Measurements from ENCODE around the gene PCDHA9.
"Not testable (repeated sequence)": the region's sequence is repeated elsewhere in the genome, so short reads cannot be mapped to it uniquely, and the experiment has no call there.

Gene PCDHA9

DNA sequence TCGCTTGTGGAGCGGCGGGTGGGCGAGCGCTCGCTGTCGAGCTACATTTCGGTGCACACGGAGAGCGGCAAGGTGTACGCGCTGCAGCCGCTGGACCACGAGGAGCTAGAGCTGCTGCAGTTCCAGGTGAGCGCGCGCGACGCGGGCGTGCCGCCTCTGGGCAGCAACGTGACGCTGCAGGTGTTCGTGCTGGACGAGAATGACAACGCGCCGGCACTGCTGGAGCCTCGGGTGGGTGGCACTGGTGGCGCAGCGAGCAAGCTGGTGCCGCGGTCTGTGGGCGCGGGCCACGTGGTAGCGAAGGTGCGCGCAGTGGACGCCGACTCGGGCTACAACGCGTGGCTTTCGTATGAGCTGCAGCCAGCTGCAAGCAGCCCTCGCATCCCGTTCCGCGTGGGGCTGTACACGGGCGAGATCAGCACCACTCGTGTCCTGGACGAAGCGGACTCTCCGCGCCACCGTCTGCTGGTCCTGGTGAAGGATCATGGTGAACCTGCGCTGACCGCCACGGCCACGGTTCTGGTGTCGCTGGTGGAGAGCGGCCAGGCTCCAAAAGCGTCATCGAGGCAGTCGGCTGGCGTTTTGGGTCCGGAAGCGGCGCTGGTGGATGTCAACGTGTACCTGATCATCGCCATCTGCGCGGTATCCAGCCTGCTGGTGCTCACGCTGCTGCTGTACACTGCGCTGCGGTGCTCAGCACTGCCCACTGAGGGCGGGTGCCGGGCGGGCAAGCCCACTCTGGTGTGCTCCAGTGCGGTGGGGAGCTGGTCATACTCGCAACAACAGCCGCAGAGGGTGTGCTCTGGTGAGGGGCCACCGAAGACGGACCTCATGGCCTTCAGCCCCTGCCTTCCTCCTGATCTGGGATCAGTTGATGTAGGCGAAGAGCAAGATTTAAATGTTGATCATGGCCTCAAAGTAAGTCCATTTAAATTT lies 5.1 kb upstream of the PCDHA9 start:
- no peak overlapping the region for H3K4me3 ChIP-seq (ENCODE audit: low read depth, low read length)
- no peak for DNase-seq (ENCODE audit: low read depth, low spot score)
- TF ChIP-seq, protein P1, sequence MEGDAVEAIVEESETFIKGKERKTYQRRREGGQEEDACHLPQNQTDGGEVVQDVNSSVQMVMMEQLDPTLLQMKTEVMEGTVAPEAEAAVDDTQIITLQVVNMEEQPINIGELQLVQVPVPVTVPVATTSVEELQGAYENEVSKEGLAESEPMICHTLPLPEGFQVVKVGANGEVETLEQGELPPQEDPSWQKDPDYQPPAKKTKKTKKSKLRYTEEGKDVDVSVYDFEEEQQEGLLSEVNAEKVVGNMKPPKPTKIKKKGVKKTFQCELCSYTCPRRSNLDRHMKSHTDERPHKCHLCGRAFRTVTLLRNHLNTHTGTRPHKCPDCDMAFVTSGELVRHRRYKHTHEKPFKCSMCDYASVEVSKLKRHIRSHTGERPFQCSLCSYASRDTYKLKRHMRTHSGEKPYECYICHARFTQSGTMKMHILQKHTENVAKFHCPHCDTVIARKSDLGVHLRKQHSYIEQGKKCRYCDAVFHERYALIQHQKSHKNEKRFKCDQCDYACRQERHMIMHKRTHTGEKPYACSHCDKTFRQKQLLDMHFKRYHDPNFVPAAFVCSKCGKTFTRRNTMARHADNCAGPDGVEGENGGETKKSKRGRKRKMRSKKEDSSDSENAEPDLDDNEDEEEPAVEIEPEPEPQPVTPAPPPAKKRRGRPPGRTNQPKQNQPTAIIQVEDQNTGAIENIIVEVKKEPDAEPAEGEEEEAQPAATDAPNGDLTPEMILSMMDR (IDR thresholded peaks at IDR 0.05; ENCODE audit: insufficient read depth, low read length, missing control alignments), result no peak
- ChIA-PET POLR2A (no interaction called here), CTCF (no interaction called here)

DNA sequence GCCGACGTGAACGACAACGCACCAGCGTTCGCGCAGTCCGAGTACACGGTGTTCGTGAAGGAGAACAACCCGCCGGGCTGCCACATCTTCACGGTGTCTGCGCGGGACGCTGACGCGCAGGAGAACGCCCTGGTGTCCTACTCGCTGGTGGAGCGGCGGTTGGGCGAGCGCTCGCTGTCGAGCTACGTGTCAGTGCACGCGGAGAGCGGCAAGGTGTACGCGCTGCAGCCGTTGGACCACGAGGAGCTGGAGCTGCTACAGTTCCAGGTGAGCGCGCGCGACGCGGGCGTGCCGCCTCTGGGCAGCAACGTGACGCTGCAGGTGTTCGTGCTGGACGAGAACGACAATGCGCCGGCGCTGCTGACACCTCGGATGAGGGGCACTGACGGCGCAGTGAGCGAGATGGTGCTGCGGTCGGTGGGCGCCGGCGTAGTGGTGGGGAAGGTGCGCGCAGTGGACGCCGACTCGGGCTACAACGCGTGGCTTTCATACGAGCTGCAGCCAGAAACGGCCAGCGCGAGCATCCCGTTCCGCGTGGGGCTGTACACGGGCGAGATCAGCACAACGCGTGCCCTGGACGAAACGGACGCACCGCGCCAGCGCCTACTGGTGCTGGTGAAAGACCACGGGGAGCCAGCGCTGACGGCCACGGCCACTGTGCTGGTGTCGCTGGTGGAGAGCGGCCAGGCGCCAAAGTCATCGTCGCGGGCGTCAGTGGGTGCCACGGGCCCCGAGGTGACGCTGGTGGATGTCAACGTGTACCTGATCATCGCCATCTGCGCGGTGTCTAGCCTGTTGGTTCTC lies 1.9 kb downstream of the PCDHA9 start:
- CTCF ChIA-PET; POLR2A ChIA-PET; H3K4me3 ChIP-seq (ENCODE audit: low read depth, low read length); DNase-seq (ENCODE audit: low read depth, low spot score): not testable (repeated sequence)

DNA sequence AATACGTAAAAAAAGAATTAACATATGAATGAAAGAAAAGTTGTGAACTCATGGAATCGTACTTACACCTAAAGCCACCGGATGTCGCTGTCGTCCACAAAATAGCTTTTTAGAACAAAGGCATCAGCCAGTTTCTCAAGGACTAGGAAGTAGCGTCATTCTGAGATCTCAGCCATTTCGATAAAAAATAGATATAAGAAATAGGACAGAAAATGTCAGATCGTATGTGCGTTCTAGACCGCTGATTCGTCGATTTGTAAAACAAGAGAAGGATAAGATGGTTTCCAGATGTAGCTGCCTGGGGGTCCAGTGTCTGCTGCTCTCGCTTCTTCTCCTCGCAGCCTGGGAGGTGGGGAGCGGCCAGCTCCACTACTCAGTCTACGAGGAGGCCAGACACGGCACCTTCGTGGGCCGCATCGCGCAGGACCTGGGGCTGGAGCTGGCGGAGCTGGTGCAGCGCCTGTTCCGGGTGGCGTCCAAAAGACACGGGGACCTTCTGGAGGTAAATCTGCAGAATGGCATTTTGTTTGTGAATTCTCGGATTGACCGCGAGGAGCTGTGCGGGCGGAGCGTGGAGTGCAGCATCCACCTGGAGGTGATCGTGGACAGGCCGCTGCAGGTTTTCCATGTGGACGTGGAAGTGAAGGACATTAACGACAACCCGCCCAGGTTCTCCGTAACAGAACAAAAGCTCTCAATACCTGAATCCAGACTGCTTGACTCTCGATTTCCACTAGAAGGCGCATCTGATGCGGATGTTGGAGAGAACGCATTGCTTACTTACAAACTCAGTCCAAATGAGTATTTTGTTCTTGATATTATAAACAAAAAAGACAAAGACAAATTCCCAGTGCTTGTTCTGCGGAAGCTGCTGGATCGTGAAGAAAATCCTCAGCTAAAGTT lies 7.8 kb downstream of the PCDHA9 start, which contains the start of gene PCDHA10:
TSS of gene PCDHA10 (plus strand) at position 126 of the 903 bp plus-strand sequence. CDS start at position 278, 152 bp downstream.
- ChIA-PET POLR2A (no interaction called here), CTCF (no interaction called here)
- no peak within 1 kb of the TSS for H3K4me3 ChIP-seq (ENCODE audit: low read depth, low read length)
- no peak for DNase-seq (ENCODE audit: low read depth, low spot score)
- TF ChIP-seq, protein P1 (IDR thresholded peaks at IDR 0.05; ENCODE audit: insufficient read depth, low read length, missing control alignments), result no peak

DNA sequence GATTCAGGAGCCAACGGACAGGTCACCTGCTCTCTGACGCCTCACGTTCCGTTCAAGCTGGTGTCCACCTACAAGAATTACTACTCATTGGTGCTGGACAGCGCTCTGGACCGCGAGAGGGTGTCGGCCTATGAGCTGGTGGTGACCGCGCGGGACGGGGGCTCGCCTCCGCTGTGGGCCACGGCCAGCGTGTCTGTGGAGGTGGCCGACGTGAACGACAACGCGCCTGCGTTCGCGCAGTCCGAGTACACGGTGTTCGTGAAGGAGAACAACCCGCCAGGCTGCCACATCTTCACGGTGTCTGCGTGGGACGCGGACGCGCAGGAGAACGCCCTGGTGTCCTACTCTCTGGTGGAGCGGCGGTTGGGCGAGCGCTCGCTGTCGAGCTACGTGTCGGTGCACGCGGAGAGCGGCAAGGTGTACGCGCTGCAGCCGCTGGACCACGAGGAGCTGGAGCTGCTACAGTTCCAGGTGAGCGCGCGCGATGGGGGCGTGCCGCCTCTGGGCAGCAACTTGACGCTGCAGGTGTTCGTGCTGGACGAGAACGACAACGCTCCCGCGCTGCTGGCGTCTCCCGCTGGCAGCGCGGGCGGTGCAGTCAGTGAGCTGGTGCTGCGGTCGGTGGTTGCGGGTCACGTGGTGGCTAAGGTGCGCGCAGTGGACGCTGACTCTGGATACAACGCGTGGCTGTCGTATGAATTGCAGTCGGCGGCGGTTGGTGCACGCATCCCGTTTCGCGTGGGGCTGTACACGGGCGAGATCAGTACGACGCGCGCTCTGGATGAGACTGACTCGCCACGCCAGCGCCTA lies 9.2 kb downstream of the PCDHA9 start:
- ChIA-PET CTCF (no interaction called here), POLR2A (no interaction called here)
- TF ChIP-seq, protein P1 (IDR thresholded peaks at IDR 0.05; ENCODE audit: insufficient read depth, low read length, missing control alignments), result no peak
- no peak for DNase-seq (ENCODE audit: low read depth, low spot score)
- H3K4me3 ChIP-seq (ENCODE audit: low read depth, low read length), result no peak overlapping the region

DNA sequence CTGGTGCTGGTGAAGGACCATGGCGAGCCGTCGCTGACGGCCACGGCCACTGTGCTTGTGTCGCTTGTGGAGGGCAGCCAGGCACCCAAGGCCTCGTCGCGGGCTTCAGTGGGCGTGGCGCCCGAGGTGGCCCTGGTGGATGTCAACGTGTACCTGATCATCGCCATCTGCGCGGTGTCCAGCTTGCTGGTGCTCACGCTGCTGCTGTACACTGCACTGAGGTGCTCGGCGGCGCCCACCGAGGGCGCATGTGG lies 9.7 kb downstream of the PCDHA9 start:
- DNase-seq (ENCODE audit: low read depth, low spot score), result no peak
- TF ChIP-seq, protein P1 (IDR thresholded peaks at IDR 0.05; ENCODE audit: insufficient read depth, low read length, missing control alignments), result no peak
- ChIA-PET CTCF (no interaction called here), POLR2A (no interaction called here)
- no peak overlapping the region for H3K4me3 ChIP-seq (ENCODE audit: low read depth, low read length)

All from AG04449 (cell line).